Activated naive CD8-positive, alpha-beta T cell treated with anti-CD3 and anti-CD28 coated beads, Interleukin-2, amount 10 ng/mL, durations not matched to agents 7 days and 5 days (primary cell): ENCODE measurements around the gene SNTB2. TPM values are rescaled to one million over a fixed set of nuclear protein-coding genes. Genes with fewer than 3 reads are reported as not detected.
"Not testable (repeated sequence)": the region's sequence is repeated elsewhere in the genome, so short reads cannot be mapped to it uniquely, and the experiment has no call there.

Source experiments
- ATAC-seq: fragments of 150-1000 bp; cut with Tn5 transposase; one replicate; pipeline ENCODE4 v1.10.0; 2021; ENCODE audit warnings: low read depth, moderate library complexity
- POLR2A ChIA-PET: fragments of 350-600 bp; sonication (Branson Sonifier 250); formaldehyde crosslinking; loops from one replicate; lab custom pipeline; 2021; ENCODE audit warnings: antibody characterized with exemption; lab: Charles Lee
- DNase-seq: peaks from one replicate; pipeline ENCODE4 v3.0.0; 2021
- H3K27ac Mint-ChIP-seq: one replicate; pipeline ENCODE4 v1.8.0; 2022; ENCODE audit warnings: mild to moderate bottlenecking, mixed read lengths
- H3K27me3 Mint-ChIP-seq: one replicate; pipeline ENCODE4 v1.8.0; 2022; ENCODE audit warnings: mild to moderate bottlenecking, moderate library complexity, mixed read lengths
- H3K36me3 Mint-ChIP-seq: one replicate; pipeline ENCODE4 v1.8.0; 2021; ENCODE audit warnings: mild to moderate bottlenecking, mixed read lengths
- H3K4me1 Mint-ChIP-seq: one replicate; pipeline ENCODE4 v1.8.0; 2021; ENCODE audit warnings: mixed read lengths
- H3K4me3 Mint-ChIP-seq: one replicate; pipeline ENCODE4 v1.8.0; 2022; ENCODE audit warnings: mild to moderate bottlenecking, moderate library complexity, mixed read lengths
- H3K9me3 Mint-ChIP-seq: one replicate; pipeline ENCODE4 v1.8.0; 2021; ENCODE audit warnings: mixed read lengths
- total RNA-seq, 2 experiments: library from RNA; stranded (reverse); gene quantifications; one replicate each; pipeline ENCODE4 v1.2.3, GENCODE V29; 2021

SNTB2 gene
- total RNA-seq, 2 experiments from 2014 or later: 19.1 to 24.1 TPM

DNA sequence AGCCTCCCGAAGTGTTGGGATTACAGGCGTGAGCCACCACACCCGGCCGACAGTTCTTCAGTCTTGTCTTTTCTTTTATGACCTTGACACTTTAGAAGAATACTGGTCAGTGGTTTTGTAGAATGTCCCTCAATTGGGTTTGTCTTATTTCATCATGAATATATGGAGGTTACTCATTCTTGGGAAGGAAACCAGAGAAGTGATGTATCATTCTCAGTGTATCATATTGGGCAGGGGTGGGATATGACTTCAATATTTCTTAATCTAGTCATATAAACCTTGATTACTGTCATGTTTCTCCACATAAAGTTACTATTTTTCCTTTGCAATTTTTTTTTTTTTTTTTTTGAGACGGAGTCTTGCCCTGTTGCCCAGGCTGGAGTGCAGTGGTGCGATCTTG lies 36.9 kb downstream of the SNTB2 start:
- Mint-ChIP-seq H3K27me3 (no peaks in the 10 kb centered on the region), H3K4me3 (no peak overlapping the region), H3K27ac (no peak overlapping the region), H3K4me1 (no peaks in the 10 kb centered on the region), H3K36me3 (no peaks in the 10 kb centered on the region), H3K9me3 (no peaks in the 10 kb centered on the region)
- DNase-seq (no peak), ATAC-seq (no peak)
- POLR2A ChIA-PET: interaction anchor here (0.7 kb wide), 1 partner anchor 445 kb away, joined by 5 read pairs; no protein-coding TSS in a partner anchor

DNA sequence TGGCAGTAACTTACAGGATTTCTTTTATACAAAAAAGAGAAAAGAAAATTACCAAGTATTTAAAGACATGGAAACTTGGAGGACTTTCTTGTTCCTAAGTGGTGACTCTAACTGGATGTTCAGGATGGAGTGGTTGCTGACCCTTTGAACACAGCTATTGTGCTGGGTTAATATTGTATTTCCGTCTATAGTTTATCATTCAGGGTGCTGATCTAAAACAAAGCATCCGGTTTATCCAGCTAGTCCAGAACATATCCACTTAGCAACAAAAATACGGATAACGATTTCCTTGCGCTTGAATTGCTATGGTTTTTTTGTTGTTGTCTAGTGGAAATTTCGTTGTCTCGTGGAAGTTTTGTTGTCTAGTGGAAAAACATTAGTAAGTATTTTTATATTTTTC lies 38.2 kb downstream of the SNTB2 start:
- ATAC-seq: no peak
- Mint-ChIP-seq H3K27me3 (no peaks in the 10 kb centered on the region), H3K36me3 (no peaks in the 10 kb centered on the region), H3K4me3 (no peak overlapping the region), H3K4me1 (no peaks in the 10 kb centered on the region), H3K27ac (no peak overlapping the region), H3K9me3 (no peaks in the 10 kb centered on the region)
- no peak for DNase-seq
- POLR2A ChIA-PET: no interaction called here

GRCh38 chr16:69233124-69233523 lies 46.2 kb downstream of the SNTB2 start:
- peaks cover 3% of the 10 kb centered on the region for H3K36me3 Mint-ChIP-seq
- no peak overlapping the region for H3K27ac Mint-ChIP-seq
- H3K4me3 Mint-ChIP-seq: no peak overlapping the region
- no peak for DNase-seq
- peaks cover 4% of the 10 kb centered on the region for H3K4me1 Mint-ChIP-seq
- POLR2A ChIA-PET: no interaction called here
- no peaks in the 10 kb centered on the region for H3K9me3 Mint-ChIP-seq
- ATAC-seq: no peak
- no peaks in the 10 kb centered on the region for H3K27me3 Mint-ChIP-seq

- ATAC-seq (no peak), DNase-seq (no peak)
- Mint-ChIP-seq H3K4me3 (no peak overlapping the region), H3K27me3 (no peaks in the 10 kb centered on the region), H3K36me3 (peaks cover 3% of the 10 kb centered on the region), H3K9me3 (no peaks in the 10 kb centered on the region), H3K27ac (no peak overlapping the region), H3K4me1 (peaks cover 4% of the 10 kb centered on the region)
- POLR2A ChIA-PET: interaction anchor here (0.6 kb wide), 1 partner anchor 13 kb away, joined by 3 read pairs; no protein-coding TSS in a partner anchor
These were observed 47.5 kb downstream of the SNTB2 start for GRCh38 chr16:69234460-69234859.

DNA sequence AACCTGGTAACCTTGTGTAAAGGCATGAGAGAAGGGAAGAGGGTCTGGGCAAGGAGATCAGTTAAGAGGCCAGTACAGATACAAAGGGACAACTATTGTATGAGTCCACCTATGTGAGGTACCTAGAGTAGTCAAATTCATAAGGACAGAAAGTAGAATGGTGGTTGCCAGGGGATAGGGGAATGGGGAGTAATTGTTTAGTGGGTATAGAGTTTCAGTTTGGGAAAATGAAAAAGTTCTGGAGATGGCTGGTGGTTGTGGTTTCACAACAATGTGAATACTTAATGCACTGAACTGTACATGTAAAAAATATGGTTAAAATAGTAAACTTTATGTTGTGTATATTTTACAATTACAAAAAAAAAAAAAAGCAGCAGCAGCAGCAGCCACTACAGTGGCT lies 49.4 kb downstream of the SNTB2 start:
- POLR2A ChIA-PET: no interaction called here

DNA sequence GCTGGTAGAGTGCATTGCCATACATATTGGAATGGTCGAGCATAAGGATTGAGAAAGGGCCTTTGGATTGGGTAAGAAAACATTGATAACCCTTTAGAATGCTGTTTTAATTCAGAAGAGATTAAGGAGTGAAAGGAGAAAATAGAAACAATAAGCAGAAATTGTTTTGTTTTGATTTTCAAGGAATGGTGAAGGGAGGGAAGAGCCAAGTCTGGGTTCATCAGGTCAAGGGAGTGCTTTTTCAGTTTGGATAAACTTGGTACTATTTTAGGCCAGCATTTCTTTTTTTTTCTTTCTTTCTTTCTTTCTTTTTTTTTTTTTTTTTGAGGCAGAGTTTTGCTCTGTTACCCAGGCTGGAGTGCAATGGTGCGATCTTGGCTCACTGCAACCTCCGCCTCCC lies 50.3 kb downstream of the SNTB2 start:
- ATAC-seq (no peak), DNase-seq (no peak)
- Mint-ChIP-seq H3K27me3 (no peaks in the 10 kb centered on the region), H3K9me3 (no peaks in the 10 kb centered on the region), H3K27ac (no peak overlapping the region), H3K36me3 (peaks cover 7% of the 10 kb centered on the region), H3K4me1 (peaks cover 7% of the 10 kb centered on the region), H3K4me3 (no peak overlapping the region)
- POLR2A ChIA-PET: no interaction called here

More for the DNA sequence above, 49.4 kb downstream of the SNTB2 start:
- no peak for DNase-seq
- ATAC-seq: no peak
- no peak overlapping the region for H3K4me3 Mint-ChIP-seq
- no peak overlapping the region for H3K27ac Mint-ChIP-seq
- no peaks in the 10 kb centered on the region for H3K27me3 Mint-ChIP-seq
- H3K9me3 Mint-ChIP-seq: no peaks in the 10 kb centered on the region
- peaks cover 7% of the 10 kb centered on the region for H3K4me1 Mint-ChIP-seq
- H3K36me3 Mint-ChIP-seq: peaks cover 7% of the 10 kb centered on the region

- peaks cover 7% of the 10 kb centered on the region for H3K4me1 Mint-ChIP-seq
- H3K9me3 Mint-ChIP-seq: no peaks in the 10 kb centered on the region
- H3K27me3 Mint-ChIP-seq: no peaks in the 10 kb centered on the region
- no peak overlapping the region for H3K27ac Mint-ChIP-seq
- ATAC-seq (no peak), DNase-seq (no peak)
- H3K36me3 Mint-ChIP-seq: peaks cover 7% of the 10 kb centered on the region
- no peak overlapping the region for H3K4me3 Mint-ChIP-seq
- POLR2A ChIA-PET: no interaction called here
These were observed 52.9 kb downstream of the SNTB2 start for GRCh38 chr16:69239851-69240250.

- DNase-seq: no peak
- POLR2A ChIA-PET: interaction anchor here (0.7 kb wide), 1 partner anchor 851 kb away, joined by 6 read pairs; no protein-coding TSS in a partner anchor
These were observed 53.4 kb downstream of the SNTB2 start for GRCh38 chr16:69240331-69240730.

DNA sequence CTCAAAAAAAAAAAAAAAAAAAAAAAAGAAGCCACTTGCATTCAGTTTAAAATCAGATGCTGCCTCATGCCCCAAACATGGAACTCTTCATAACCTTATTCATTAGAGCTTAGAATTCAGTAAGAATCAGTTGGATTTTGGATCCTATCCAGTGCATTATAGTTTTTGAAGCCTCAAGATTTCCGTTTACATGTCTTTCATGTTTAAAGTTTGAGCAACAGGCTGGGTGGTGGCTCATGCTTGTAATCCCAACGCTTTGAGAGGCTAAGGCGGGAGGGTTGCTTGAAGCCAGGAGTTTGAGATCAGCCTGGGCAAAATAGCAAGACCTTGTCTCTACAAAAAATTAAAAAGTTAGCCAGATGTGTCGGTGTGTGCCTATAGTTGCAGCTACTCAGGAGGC lies 55.0 kb downstream of the SNTB2 start:
- Mint-ChIP-seq H3K27ac (no peak overlapping the region), H3K4me3 (no peak overlapping the region), H3K4me1 (peaks cover 3% of the 10 kb centered on the region), H3K27me3 (no peaks in the 10 kb centered on the region), H3K9me3 (no peaks in the 10 kb centered on the region), H3K36me3 (peaks cover 10% of the 10 kb centered on the region)
- ATAC-seq: no peak
- no peak for DNase-seq
- POLR2A ChIA-PET: no interaction called here

More at GRCh38 chr16:69240331-69240730, 53.4 kb downstream of the SNTB2 start:
- Mint-ChIP-seq H3K4me1 (peaks cover 4% of the 10 kb centered on the region), H3K4me3 (no peak overlapping the region), H3K9me3 (no peaks in the 10 kb centered on the region), H3K27ac (no peak overlapping the region), H3K27me3 (no peaks in the 10 kb centered on the region), H3K36me3 (peaks cover 5% of the 10 kb centered on the region)
- ATAC-seq: no peak

DNA sequence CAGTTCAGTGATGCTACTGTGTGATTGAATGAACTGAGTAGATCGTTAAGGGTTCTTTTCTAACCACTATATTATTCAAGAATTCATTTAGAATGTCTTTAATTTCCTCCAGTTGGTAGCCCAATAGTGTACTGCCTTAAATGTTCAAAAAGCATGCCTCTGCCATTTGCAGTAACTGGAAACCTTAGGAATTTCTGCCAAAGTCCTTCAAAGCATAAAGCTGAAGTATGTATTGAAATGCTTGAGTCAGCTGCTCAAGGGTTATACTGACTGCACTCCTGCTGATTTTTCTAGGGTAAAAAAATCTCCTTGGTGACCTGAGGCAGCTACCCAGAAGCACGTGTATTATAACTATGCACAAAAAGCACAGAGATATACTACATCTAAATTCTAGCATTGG lies 56.5 kb downstream of the SNTB2 start:
- no peak overlapping the region for H3K27ac Mint-ChIP-seq
- H3K9me3 Mint-ChIP-seq: no peaks in the 10 kb centered on the region
- H3K4me1 Mint-ChIP-seq: peaks cover 3% of the 10 kb centered on the region
- no peak for DNase-seq
- POLR2A ChIA-PET: interaction anchor here (0.6 kb wide), 1 partner anchor 57 kb away, joined by 3 read pairs; no protein-coding TSS in a partner anchor
- no peak for ATAC-seq
- no peak overlapping the region for H3K4me3 Mint-ChIP-seq
- H3K36me3 Mint-ChIP-seq: peaks cover 11% of the 10 kb centered on the region
- H3K27me3 Mint-ChIP-seq: no peaks in the 10 kb centered on the region

- H3K9me3 Mint-ChIP-seq: no peaks in the 10 kb centered on the region
- no peak overlapping the region for H3K4me3 Mint-ChIP-seq
- H3K27me3 Mint-ChIP-seq: no peaks in the 10 kb centered on the region
- DNase-seq: no peak
- peaks cover 12% of the 10 kb centered on the region for H3K36me3 Mint-ChIP-seq
- H3K27ac Mint-ChIP-seq: no peak overlapping the region
- peaks cover 3% of the 10 kb centered on the region for H3K4me1 Mint-ChIP-seq
- POLR2A ChIA-PET: no interaction called here
- ATAC-seq: no peak
These were observed 57.4 kb downstream of the SNTB2 start for GRCh38 chr16:69244336-69244735.

GRCh38 chr16:69250081-69250480 lies 63.1 kb downstream of the SNTB2 start:
- ATAC-seq (no peak), DNase-seq (no peak)
- Mint-ChIP-seq H3K36me3 (peaks cover 11% of the 10 kb centered on the region), H3K9me3 (no peaks in the 10 kb centered on the region), H3K4me3 (no peak overlapping the region), H3K27me3 (no peaks in the 10 kb centered on the region), H3K27ac (no peak overlapping the region), H3K4me1 (peaks cover 4% of the 10 kb centered on the region)
- POLR2A ChIA-PET: no interaction called here

DNA sequence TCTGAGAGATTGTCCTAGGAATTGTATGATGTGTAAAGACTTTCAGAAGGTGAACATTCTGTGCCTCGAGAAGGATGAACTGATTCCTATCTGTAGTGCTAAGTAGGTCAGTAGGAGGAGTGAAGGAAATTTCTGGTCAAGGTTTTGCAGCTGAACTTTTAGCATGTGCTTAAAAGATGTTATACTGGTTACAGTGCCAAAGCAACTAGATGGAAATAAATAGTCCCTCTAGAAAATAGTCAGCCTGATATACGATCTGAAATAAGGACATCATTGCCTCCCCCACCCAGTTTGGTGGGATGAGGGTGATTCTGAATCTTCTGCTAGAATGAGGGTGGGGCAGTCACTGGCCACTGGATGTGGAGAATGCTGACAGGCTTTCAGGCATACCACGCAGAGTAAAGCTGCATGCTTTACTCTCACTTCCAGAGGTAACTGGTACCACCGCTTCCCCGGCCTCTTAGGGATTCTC lies 66.9 kb downstream of the SNTB2 start:
- H3K4me3 Mint-ChIP-seq: no peak overlapping the region
- H3K27me3 Mint-ChIP-seq: no peaks in the 10 kb centered on the region
- DNase-seq (no peak), ATAC-seq (no peak)
- H3K9me3 Mint-ChIP-seq: no peaks in the 10 kb centered on the region
- H3K4me1 Mint-ChIP-seq: peaks cover 4% of the 10 kb centered on the region
- POLR2A ChIA-PET: no interaction called here
- H3K27ac Mint-ChIP-seq: no peak overlapping the region
- H3K36me3 Mint-ChIP-seq: peaks cover 4% of the 10 kb centered on the region

GRCh38 chr16:69259428-69259764 lies 72.4 kb downstream of the SNTB2 start:
- H3K27ac Mint-ChIP-seq, ATAC-seq, DNase-seq, H3K4me1 Mint-ChIP-seq, H3K9me3 Mint-ChIP-seq, H3K4me3 Mint-ChIP-seq, POLR2A ChIA-PET, H3K36me3 Mint-ChIP-seq, H3K27me3 Mint-ChIP-seq: not testable (repeated sequence)

GRCh38 chr16:69260019-69260418 lies 73.1 kb downstream of the SNTB2 start:
- peaks cover 4% of the 10 kb centered on the region for H3K4me1 Mint-ChIP-seq
- DNase-seq (no peak), ATAC-seq (no peak)
- H3K36me3 Mint-ChIP-seq: peaks cover 12% of the 10 kb centered on the region
- POLR2A ChIA-PET: no interaction called here
- H3K27ac Mint-ChIP-seq: no peak overlapping the region
- H3K27me3 Mint-ChIP-seq: no peaks in the 10 kb centered on the region
- no peaks in the 10 kb centered on the region for H3K9me3 Mint-ChIP-seq
- H3K4me3 Mint-ChIP-seq: no peak overlapping the region
